ENCODE data around the gene HSP90AA1. TPM values are rescaled to one million over a fixed set of nuclear protein-coding genes. Genes with fewer than 3 reads are reported as not detected.
A peak's percentile ranks its signal among the peaks of the same experiment; 100 is the strongest.

HSP90AA1 gene
- total and polyA plus RNA-seq, 2 experiments from 2014 or later = 371 to 655 TPM

GRCh38 chr14:102095871-102096568 lies 9.2 kb upstream of the HSP90AA1 start:
- no peak overlapping the region for H3K4me3 ChIP-seq
- no peaks in the 10 kb centered on the region for H3K27me3 ChIP-seq (replicated peaks; ENCODE audit: insufficient read depth)
- no peak for DNase-seq
- no peaks in the 10 kb centered on the region for H3K79me2 ChIP-seq (ENCODE audit: insufficient read depth)
- H3K4me1 ChIP-seq (ENCODE audit: insufficient read depth) = peaks cover 12% of the 10 kb centered on the region
- in situ Hi-C loops (cut with MboI) = no loop called here
- TF ChIP-seq EZH2phosphoT487 (IDR thresholded peaks at IDR 0.05; ENCODE audit: insufficient read depth, low read depth) (no peak), EZH2 (IDR thresholded peaks at IDR 0.05; ENCODE audit: insufficient read depth, poor library complexity, severe bottlenecking) (no peak)
- no peak overlapping the region for H3K27ac ChIP-seq
- no peak overlapping the region for H3K9ac ChIP-seq
- H3K4me2 ChIP-seq (ENCODE audit: unreplicated experiment) = no peak overlapping the region
- 43 to 48% methylated on average over 8 of the region's 8 CpGs for WGBS, 2 experiments (ENCODE audit: low coverage in 1 of 2, low lambda C conversion rate in 2 of 2, missing lambda C conversion rate in 2 of 2)
- H4K20me1 ChIP-seq (ENCODE audit: insufficient read depth) = no peaks in the 10 kb centered on the region
- peak overlapping the region; percentile 54; the same call in 1 of the 2 replicates for H2AFZ ChIP-seq
- H3K9me3 ChIP-seq (ENCODE audit: low read depth) = no peaks in the 10 kb centered on the region
- no peaks in the 10 kb centered on the region for H3F3A ChIP-seq (ENCODE audit: insufficient read depth)
- H3K9me2 ChIP-seq (ENCODE audit: insufficient read depth) = no peaks in the 10 kb centered on the region
- H3K36me3 ChIP-seq (ENCODE audit: low read depth) = no peaks in the 10 kb centered on the region

GRCh38 chr14:102095231-102095870 lies 8.5 kb upstream of the HSP90AA1 start:
- TF ChIP-seq EZH2 (IDR thresholded peaks at IDR 0.05; ENCODE audit: insufficient read depth, poor library complexity, severe bottlenecking) = no peak
- TF ChIP-seq EZH2phosphoT487 (IDR thresholded peaks at IDR 0.05; ENCODE audit: insufficient read depth, low read depth) = no peak
- Histone ChIP-seq H4K20me1 (ENCODE audit: insufficient read depth) (no peaks in the 10 kb centered on the region), H3K9me2 (ENCODE audit: insufficient read depth) (no peaks in the 10 kb centered on the region), H3K4me3 (no peak overlapping the region), H3K9me3 (ENCODE audit: low read depth) (no peaks in the 10 kb centered on the region), H3K27ac (no peak overlapping the region), H3K4me2 (ENCODE audit: unreplicated experiment) (no peak overlapping the region), H3K79me2 (ENCODE audit: insufficient read depth) (no peaks in the 10 kb centered on the region), H3K9ac (no peak overlapping the region), H3K4me1 (ENCODE audit: insufficient read depth) (peaks cover 12% of the 10 kb centered on the region), H2AFZ (no peak overlapping the region), H3K27me3 (replicated peaks; ENCODE audit: insufficient read depth) (no peaks in the 10 kb centered on the region), H3F3A (ENCODE audit: insufficient read depth) (no peaks in the 10 kb centered on the region), H3K36me3 (ENCODE audit: low read depth) (no peaks in the 10 kb centered on the region)
- DNase-seq = peak; percentile 68
- WGBS, 2 experiments (ENCODE audit: low coverage in 1 of 2, low lambda C conversion rate in 2 of 2, missing lambda C conversion rate in 2 of 2) = 82 to 84% methylated on average over 6 of the region's 6 CpGs
- in situ Hi-C loops (cut with MboI) = no loop called here

GRCh38 chr14:102094101-102094500 lies 7.3 kb upstream of the HSP90AA1 start:
- Histone ChIP-seq H4K20me1 (ENCODE audit: insufficient read depth) (no peaks in the 10 kb centered on the region), H3K9me2 (ENCODE audit: insufficient read depth) (no peaks in the 10 kb centered on the region), H3K27me3 (replicated peaks; ENCODE audit: insufficient read depth) (no peaks in the 10 kb centered on the region), H3K4me2 (ENCODE audit: unreplicated experiment) (no peak overlapping the region), H3K4me3 (no peak overlapping the region), H3K27ac (no peak overlapping the region), H3K9me3 (ENCODE audit: low read depth) (no peaks in the 10 kb centered on the region), H3F3A (ENCODE audit: insufficient read depth) (no peaks in the 10 kb centered on the region), H3K36me3 (ENCODE audit: low read depth) (no peaks in the 10 kb centered on the region), H2AFZ (no peak overlapping the region), H3K4me1 (ENCODE audit: insufficient read depth) (peaks cover 12% of the 10 kb centered on the region), H3K79me2 (ENCODE audit: insufficient read depth) (no peaks in the 10 kb centered on the region), H3K9ac (no peak overlapping the region)
- no peak for DNase-seq
- in situ Hi-C loops (cut with MboI) = no loop called here
- TF ChIP-seq EZH2 (IDR thresholded peaks at IDR 0.05; ENCODE audit: insufficient read depth, poor library complexity, severe bottlenecking) = no peak
- TF ChIP-seq EZH2phosphoT487 (IDR thresholded peaks at IDR 0.05; ENCODE audit: insufficient read depth, low read depth) = no peak
- WGBS, 2 experiments (ENCODE audit: low coverage in 1 of 2, low lambda C conversion rate in 2 of 2, missing lambda C conversion rate in 2 of 2) = 43 to 54% methylated on average over 7 of the region's 7 CpGs

- Histone ChIP-seq H4K20me1 (ENCODE audit: insufficient read depth) (no peaks in the 10 kb centered on the region), H3K27me3 (replicated peaks; ENCODE audit: insufficient read depth) (no peaks in the 10 kb centered on the region), H3K4me1 (ENCODE audit: insufficient read depth) (peaks cover 20% of the 10 kb centered on the region), H3K4me2 (ENCODE audit: unreplicated experiment) (no peak overlapping the region), H3K27ac (no peak overlapping the region), H2AFZ (no peak overlapping the region), H3K79me2 (ENCODE audit: insufficient read depth) (no peaks in the 10 kb centered on the region), H3K9me3 (ENCODE audit: low read depth) (no peaks in the 10 kb centered on the region), H3F3A (ENCODE audit: insufficient read depth) (no peaks in the 10 kb centered on the region), H3K9me2 (ENCODE audit: insufficient read depth) (no peaks in the 10 kb centered on the region), H3K9ac (no peak overlapping the region), H3K36me3 (ENCODE audit: low read depth) (no peaks in the 10 kb centered on the region), H3K4me3 (no peak overlapping the region)
- DNase-seq = no peak
- TF ChIP-seq EZH2 (IDR thresholded peaks at IDR 0.05; ENCODE audit: insufficient read depth, poor library complexity, severe bottlenecking) (no peak), EZH2phosphoT487 (IDR thresholded peaks at IDR 0.05; ENCODE audit: insufficient read depth, low read depth) (no peak)
- WGBS, 2 experiments (ENCODE audit: low coverage in 1 of 2, low lambda C conversion rate in 2 of 2, missing lambda C conversion rate in 2 of 2) = 87 to 92% methylated on average over 10 of the region's 10 CpGs
- in situ Hi-C loops (cut with MboI) = no loop called here
Measured at GRCh38 chr14:102092806-102093205, 6.0 kb upstream of the HSP90AA1 start.

All from GM23248 (cell line).